Vagina (tissue), 2 donors: ENCODE measurements around the gene RSU1. TPM values are rescaled to one million over a fixed set of nuclear protein-coding genes. Genes with fewer than 3 reads are reported as not detected.

ENCODE experiments used
- DNase-seq, 2 donors: peaks; one replicate each; pipeline ENCODE4 v3.0.0-alpha.2; 2017; ENCODE audit errors: extremely low spot score in 2 of 2
- H3K27ac ChIP-seq: fragments of 200-600 bp; sonication (generic); one replicate; pipeline ENCODE4 v1.5.1; 2019
- H3K27me3 ChIP-seq: fragments of 200-600 bp; sonication (generic); one replicate; pipeline ENCODE4 v1.5.1; 2019
- H3K36me3 ChIP-seq, 2 donors: fragments of 200-600 bp; sonication (generic); one replicate each; pipeline ENCODE4 v1.5.1; 2017 to 2019
- H3K4me1 ChIP-seq: fragments of 200-600 bp; sonication (generic); one replicate; pipeline ENCODE4 v1.5.1; 2019
- H3K4me3 ChIP-seq, 2 donors: fragments of 200-600 bp; sonication (generic); 1 replicate in 1 of 2; 2 replicates in 1 of 2; pipeline ENCODE4 v1.5.1; 2016 to 2019
- H3K9me3 ChIP-seq: fragments of 200-600 bp; sonication (generic); one replicate; pipeline ENCODE4 v1.5.1; 2019
- CTCF ChIP-seq, 3 experiments: fragments of 450-650 bp in 2 of 3; fragments of 200-600 bp in 1 of 3; sonication (generic) in 1 of 3; IDR thresholded peaks; one replicate each; pipeline ENCODE4 v1.5.1; 2017 to 2019; ENCODE audit warnings: antibody characterized with exemption in 3 of 3, mild to moderate bottlenecking in 2 of 3, moderate library complexity in 2 of 3
- POLR2A ChIP-seq, 2 donors: fragments of 450-650 bp; IDR thresholded peaks; one replicate each; pipeline ENCODE4 v1.6.1; 2017; ENCODE audit warnings: antibody characterized with exemption in 2 of 2, mild to moderate bottlenecking in 2 of 2, moderate library complexity in 2 of 2
- POLR2AphosphoS5 ChIP-seq, 2 donors: sonication (generic); formaldehyde crosslinking; IDR thresholded peaks; one replicate each; pipeline ENCODE4 v1.9.0; 2017; ENCODE audit warnings: antibody characterized with exemption in 2 of 2, mild to moderate bottlenecking in 2 of 2, low read depth in 1 of 2; ENCODE audit not compliant: insufficient read depth in 1 of 2
- intact Hi-C: fragments of 100-400 bp; cut with DNase I; formaldehyde crosslinking; loops from one replicate; pipeline ENCODE4 v1.15.1; 2023
- total RNA-seq: library from RNA; depleted of rRNA; stranded (reverse); fragments of >200 nt; gene quantifications from one replicate; pipeline ENCODE4 v1.2.3, GENCODE V29; 2016

RSU1 gene
- total RNA-seq, 1 donor from 2014 or later: 50.3 TPM

- TF ChIP-seq CTCF (IDR thresholded peaks at IDR 0.05) (no peak), POLR2AphosphoS5 (IDR thresholded peaks at IDR 0.05; ENCODE audit: insufficient read depth in 1 of 2, low read depth in 1 of 2) (no peak), POLR2A (IDR thresholded peaks at IDR 0.05) (no peak)
- no peak overlapping the region for H3K27ac ChIP-seq
These were observed 184.2 kb downstream of the RSU1 start for GRCh38 chr10:16632996-16633395.

GRCh38 chr10:16626697-16627096 lies 190.5 kb downstream of the RSU1 start:
- no peak for DNase-seq
- no peak overlapping the region for H3K4me3 ChIP-seq
- H3K36me3 ChIP-seq: no peaks in the 10 kb centered on the region
- no peak overlapping the region for H3K27ac ChIP-seq
- H3K4me1 ChIP-seq: no peaks in the 10 kb centered on the region
- no peaks in the 10 kb centered on the region for H3K9me3 ChIP-seq
- no peaks in the 10 kb centered on the region for H3K27me3 ChIP-seq
- intact Hi-C loops: no loop called here
- TF ChIP-seq POLR2A (IDR thresholded peaks at IDR 0.05) (no peak), POLR2AphosphoS5 (IDR thresholded peaks at IDR 0.05; ENCODE audit: insufficient read depth in 1 of 2, low read depth in 1 of 2) (no peak), CTCF (IDR thresholded peaks at IDR 0.05) (no peak)

More at GRCh38 chr10:16632996-16633395, 184.2 kb downstream of the RSU1 start:
- Histone ChIP-seq H3K4me1 (no peaks in the 10 kb centered on the region), H3K36me3 (no peaks in the 10 kb centered on the region), H3K27me3 (no peaks in the 10 kb centered on the region), H3K9me3 (no peaks in the 10 kb centered on the region), H3K4me3 (no peak overlapping the region)
- intact Hi-C loops: no loop called here
- no peak for DNase-seq

GRCh38 chr10:16612981-16613355 lies 204.3 kb downstream of the RSU1 start:
- TF ChIP-seq CTCF (IDR thresholded peaks at IDR 0.05): no peak
- no peak for TF ChIP-seq POLR2AphosphoS5 (IDR thresholded peaks at IDR 0.05; ENCODE audit: insufficient read depth in 1 of 2, low read depth in 1 of 2)
- no peak for TF ChIP-seq POLR2A (IDR thresholded peaks at IDR 0.05)
- no peaks in the 10 kb centered on the region for H3K36me3 ChIP-seq
- no peaks in the 10 kb centered on the region for H3K27me3 ChIP-seq
- intact Hi-C loops: no loop called here
- no peaks in the 10 kb centered on the region for H3K9me3 ChIP-seq
- no peak overlapping the region for H3K27ac ChIP-seq
- no peak overlapping the region for H3K4me3 ChIP-seq
- no peaks in the 10 kb centered on the region for H3K4me1 ChIP-seq
- no peak for DNase-seq

GRCh38 chr10:16612115-16612980 lies 204.9 kb downstream of the RSU1 start:
- H3K36me3 ChIP-seq: no peaks in the 10 kb centered on the region
- TF ChIP-seq POLR2A (IDR thresholded peaks at IDR 0.05) (no peak), POLR2AphosphoS5 (IDR thresholded peaks at IDR 0.05; ENCODE audit: insufficient read depth in 1 of 2, low read depth in 1 of 2) (no peak), CTCF (IDR thresholded peaks at IDR 0.05) (no peak)
- intact Hi-C loops: no loop called here
- H3K27me3 ChIP-seq: no peaks in the 10 kb centered on the region
- no peak overlapping the region for H3K27ac ChIP-seq
- no peak for DNase-seq
- H3K9me3 ChIP-seq: no peaks in the 10 kb centered on the region
- H3K4me1 ChIP-seq: no peaks in the 10 kb centered on the region
- no peak overlapping the region for H3K4me3 ChIP-seq

- H3K27me3 ChIP-seq: no peaks in the 10 kb centered on the region
- no peak overlapping the region for H3K4me3 ChIP-seq
- intact Hi-C loops: no loop called here
- no peaks in the 10 kb centered on the region for H3K4me1 ChIP-seq
- H3K36me3 ChIP-seq: no peaks in the 10 kb centered on the region
- TF ChIP-seq POLR2AphosphoS5 (IDR thresholded peaks at IDR 0.05; ENCODE audit: insufficient read depth in 1 of 2, low read depth in 1 of 2) (no peak), CTCF (IDR thresholded peaks at IDR 0.05) (no peak), POLR2A (IDR thresholded peaks at IDR 0.05) (no peak)
- no peak for DNase-seq
- H3K9me3 ChIP-seq: no peaks in the 10 kb centered on the region
- H3K27ac ChIP-seq: no peak overlapping the region
These were observed 206.2 kb downstream of the RSU1 start for GRCh38 chr10:16611037-16611436.
